H1 (cell line): ENCODE measurements around the gene PRKAG1. TPM values are rescaled to one million over a fixed set of nuclear protein-coding genes. Genes with fewer than 3 reads are reported as not detected.

ENCODE experiments used
- CTCF ChIA-PET: fragments of 300-600 bp; sonication (Branson Sonifier 250); formaldehyde crosslinking; loops from one replicate; lab custom pipeline; 2021; ENCODE audit not compliant: partially characterized antibody; lab: Charles Lee
- POLR2A ChIA-PET: fragments of 300-600 bp; sonication (Branson Sonifier 250); formaldehyde crosslinking; loops from one replicate; lab custom pipeline; 2021; ENCODE audit warnings: inconsistent platforms; ENCODE audit not compliant: partially characterized antibody; lab: Charles Lee
- DNase-seq, 2 experiments: peaks; one replicate each; pipeline versions ENCODE4 v3.0.0 to v3.0.0-alpha.2; 2010 to 2022; ENCODE audit warnings: low spot score in 2 of 2, low read depth in 1 of 2, mixed read lengths in 1 of 2
- FAIRE-seq: peaks from 2 replicates; lab custom pipeline; 2011; peaks lifted over from hg19 to GRCh38; lab: Jason Lieb, UNC
- H2AFZ ChIP-seq: 2 replicates; pipeline ENCODE4 v1.8.1; 2012; ENCODE audit warnings: low read length, inconsistent platforms
- H2AK5ac ChIP-seq: 2 replicates; pipeline ENCODE4 v1.6.1; 2013; ENCODE audit warnings: low read depth, low read length
- H2BK120ac ChIP-seq: replicated peaks from 2 replicates; pipeline ENCODE3; 2013; ENCODE audit warnings: low read depth, low read length, inconsistent platforms
- H2BK12ac ChIP-seq: 2 replicates; pipeline ENCODE4 v1.6.1; 2013; ENCODE audit warnings: low read depth, low read length
- H2BK15ac ChIP-seq: 2 replicates; pipeline ENCODE4 v1.6.1; 2013; ENCODE audit warnings: low read length
- H2BK20ac ChIP-seq: 2 replicates; pipeline ENCODE4 v1.6.1; 2013; ENCODE audit warnings: low read length
- H2BK5ac ChIP-seq: 2 replicates; pipeline ENCODE4 v1.6.1; 2013; ENCODE audit warnings: low read depth, low read length
- H3K14ac ChIP-seq: 2 replicates; pipeline ENCODE4 v1.6.1; 2013; ENCODE audit warnings: inconsistent platforms; ENCODE audit not compliant: insufficient read length
- H3K18ac ChIP-seq: 2 replicates; pipeline ENCODE4 v1.6.1; 2013; ENCODE audit warnings: low read length; ENCODE audit errors: extremely low read depth
- H3K23ac ChIP-seq: 2 replicates; pipeline ENCODE4 v1.6.1; 2013; ENCODE audit warnings: inconsistent platforms; ENCODE audit not compliant: insufficient read length
- H3K23me2 ChIP-seq: 2 replicates; pipeline ENCODE4 v1.6.1; 2013; ENCODE audit warnings: low read depth, low read length
- H3K27ac ChIP-seq: 2 replicates; pipeline ENCODE4 v1.6.1; 2011; ENCODE audit warnings: low read depth, low read length, inconsistent platforms
- H3K27me3 ChIP-seq, 4 experiments: replicated peaks in 1 of 4; 1 replicate in 1 of 4; 2 replicates in 3 of 4; pipeline versions ENCODE4 v1.6.1 to v1.8.1; 2011 to 2013; ENCODE audit warnings: low read length in 3 of 4, mild to moderate bottlenecking in 3 of 4, inconsistent platforms in 2 of 4, mixed read lengths in 2 of 4, moderate library complexity in 1 of 4; ENCODE audit not compliant: control insufficient read depth in 3 of 4, insufficient read depth in 3 of 4; ENCODE audit errors: extremely low read depth in 1 of 4
- H3K36me3 ChIP-seq, 4 experiments: 2 replicates each; pipeline versions ENCODE4 v1.6.1 to v1.8.1; 2011 to 2013; ENCODE audit warnings: mild to moderate bottlenecking in 4 of 4, low read length in 3 of 4, moderate library complexity in 2 of 4, control low read depth in 1 of 4, inconsistent platforms in 1 of 4; ENCODE audit not compliant: insufficient read depth in 4 of 4, control insufficient read depth in 2 of 4
- H3K4ac ChIP-seq: replicated peaks from 2 replicates; pipeline ENCODE3; 2013; ENCODE audit warnings: low read length, low read depth, mixed read lengths, inconsistent platforms; ENCODE audit not compliant: insufficient read length
- H3K4me1 ChIP-seq, 4 experiments: replicated peaks in 1 of 4; 1 replicate in 1 of 4; 2 replicates in 3 of 4; pipeline versions ENCODE4 v1.6.1 to v1.8.1; 2011 to 2013; ENCODE audit warnings: low read length in 3 of 4, inconsistent platforms in 2 of 4, mixed read lengths in 1 of 4; ENCODE audit not compliant: insufficient read depth in 4 of 4, control insufficient read depth in 3 of 4
- H3K4me2 ChIP-seq, 2 experiments: 2 replicates each; pipeline versions ENCODE4 v1.6.1 to v1.8.1; 2011 to 2013; ENCODE audit warnings: low read depth in 2 of 2, low read length in 2 of 2, control low read depth in 1 of 2, inconsistent platforms in 1 of 2, mild to moderate bottlenecking in 1 of 2; ENCODE audit not compliant: insufficient read depth in 1 of 2
- H3K4me3 ChIP-seq, 4 experiments: fragments of 200-600, 300-600 bp in 1 of 4; sonication (generic), shearing (Covaris generic), sonication (Bioruptor Twin) in 1 of 4; 2 replicates each; pipeline versions ENCODE4 v1.5.1 to v1.8.1; 2011 to 2016; ENCODE audit warnings: low read length in 4 of 4, low read depth in 3 of 4, control low read depth in 2 of 4, inconsistent platforms in 2 of 4, mild to moderate bottlenecking in 2 of 4, mixed read lengths in 1 of 4, moderate library complexity in 1 of 4; ENCODE audit not compliant: insufficient read depth in 2 of 4; ENCODE audit errors: extremely low read depth in 1 of 4
- H3K56ac ChIP-seq: replicated peaks from 2 replicates; pipeline ENCODE3; 2013; ENCODE audit warnings: low read depth, mild to moderate bottlenecking, mixed read lengths, low read length, inconsistent platforms; ENCODE audit not compliant: insufficient read length
- H3K79me1 ChIP-seq: 2 replicates; pipeline ENCODE4 v1.6.1; 2013; ENCODE audit warnings: low read depth, low read length, control low read depth
- H3K79me2 ChIP-seq, 2 experiments: 2 replicates each; pipeline versions ENCODE4 v1.6.1 to v1.8.1; 2012 to 2013; ENCODE audit warnings: low read length in 2 of 2, mild to moderate bottlenecking in 2 of 2, inconsistent platforms in 1 of 2; ENCODE audit not compliant: insufficient read depth in 2 of 2, control insufficient read depth in 1 of 2
- H3K9ac ChIP-seq, 4 experiments: replicated peaks in 1 of 4; 1 replicate in 1 of 4; 2 replicates in 3 of 4; pipeline versions ENCODE4 v1.6.1 to v1.8.1; 2011 to 2013; ENCODE audit warnings: low read depth in 3 of 4, low read length in 3 of 4, control low read depth in 2 of 4, mild to moderate bottlenecking in 2 of 4, moderate library complexity in 2 of 4, inconsistent platforms in 1 of 4; ENCODE audit errors: extremely low read depth in 1 of 4
- H3K9me3 ChIP-seq, 2 experiments: 2 replicates each; pipeline versions ENCODE4 v1.6.1 to v1.8.1; 2012 to 2013; ENCODE audit warnings: mild to moderate bottlenecking in 2 of 2, moderate library complexity in 2 of 2, control low read depth in 1 of 2, inconsistent platforms in 1 of 2, low read depth in 1 of 2, low read length in 1 of 2, mixed read lengths in 1 of 2; ENCODE audit not compliant: insufficient read depth in 2 of 2
- H4K20me1 ChIP-seq, 2 experiments: replicated peaks in 1 of 2; 2 replicates each; pipeline versions ENCODE3 to v1.8.1; 2011 to 2013; ENCODE audit warnings: inconsistent platforms in 2 of 2, low read length in 2 of 2, mild to moderate bottlenecking in 1 of 2; ENCODE audit not compliant: insufficient read depth in 2 of 2, control insufficient read depth in 1 of 2
- H4K5ac ChIP-seq: 2 replicates; pipeline ENCODE4 v1.6.1; 2013; ENCODE audit warnings: low read length, low read depth, mixed read lengths, inconsistent platforms; ENCODE audit not compliant: insufficient read length
- H4K8ac ChIP-seq: 2 replicates; pipeline ENCODE4 v1.8.0; 2013; ENCODE audit warnings: mild to moderate bottlenecking, moderate library complexity, low read length, inconsistent platforms; ENCODE audit not compliant: insufficient read depth; ENCODE audit errors: extremely low read depth
- H4K91ac ChIP-seq: replicated peaks from 2 replicates; pipeline ENCODE3; 2013; ENCODE audit warnings: low read length, mixed read lengths, inconsistent platforms; ENCODE audit not compliant: insufficient read length
- CTCF ChIP-seq, 3 experiments: IDR thresholded peaks; 1 replicate in 2 of 3; 2 replicates in 1 of 3; pipeline versions ENCODE4 v1.5.1 to v1.6.1; 2011; ENCODE audit warnings: low read length in 3 of 3, mild to moderate bottlenecking in 3 of 3, inconsistent platforms in 2 of 3, low read depth in 1 of 3, moderate library complexity in 1 of 3; ENCODE audit not compliant: insufficient read depth in 1 of 3; ENCODE audit errors: control extremely low read depth in 1 of 3
- SP2 ChIP-seq: IDR thresholded peaks from 2 replicates; pipeline ENCODE4 v1.6.1; 2012; ENCODE audit warnings: mild to moderate bottlenecking, low read length, inconsistent platforms
- TAF1 ChIP-seq: IDR thresholded peaks from 2 replicates; pipeline ENCODE4 v1.6.1; 2011; ENCODE audit warnings: mild to moderate bottlenecking, low read depth, low read length
- WGBS, 2 experiments: shearing (Covaris generic) in 1 of 2; methylation state at CpG; one replicate each; pipeline versions ENCODE4 v1.1.6 to v1.1.7; 2013 to 2015; ENCODE audit warnings: low lambda C conversion rate in 2 of 2, mixed read lengths in 2 of 2, inconsistent platforms in 1 of 2, low coverage in 1 of 2, missing lambda C conversion rate in 1 of 2; ENCODE audit not compliant: insufficient replicate concordance in 2 of 2, insufficient coverage in 1 of 2, insufficient read length in 1 of 2; ENCODE audit errors: extremely low coverage in 1 of 2, missing lambda C conversion rate in 1 of 2; 5-methylcytosine and 5-hydroxymethylcytosine counted together
- polyA plus RNA-seq, 7 experiments: library from polyadenylated mRNA; depleted of rRNA in 3 of 7; stranded (reverse) in 5 of 7; unstranded in 2 of 7; fragments of >200 nt in 5 of 7; fragments of 200-250 nt in 2 of 7; gene quantifications; 1 replicate in 5 of 7; 2 replicates in 1 of 7; 4 replicates in 1 of 7; pipeline versions ENCODE4 v1.2.1 to v1.2.3, GENCODE V29; 2011 to 2013; ENCODE audit warnings: missing spikeins in 2 of 7, mixed read lengths in 2 of 7
- total RNA-seq: library from RNA; stranded (reverse); fragmentation: NEBNext Ultra II Directional; extraction: Animal tissue kit (Norgen Biotek cat#: 25700); gene quantifications from 2 replicates; pipeline ENCODE4 v1.2.1, GENCODE V29; 2021

The PRKAG1 gene
- total and polyA plus RNA-seq, 2 of the 8 experiments (the other 6 are each of a cell fraction or from before 2014, with no cell fraction given), result 38.6 to 57.5 TPM

- Histone ChIP-seq H3K27ac (peak overlapping the region; percentile 85; the same call in 1 of the 2 replicates), H3K14ac (no peak overlapping the region), H3K27me3 (no peaks in the 10 kb centered on the region), H4K20me1 (peaks cover 0 to 3% of the 10 kb centered on the region in 2 experiments), H3K18ac (no peak overlapping the region), H2BK15ac (no peak overlapping the region), H3K9me3 (no peaks in the 10 kb centered on the region), H3K4me3 (peak overlapping the region; percentile 65 to 92 (median 80)), H3K56ac (no peak overlapping the region), H3K36me3 (peaks cover 0 to 14% (median 8%) of the 10 kb centered on the region in 4 experiments; a peak in 4 of 8 replicates), H2BK5ac (peak overlapping the region; percentile 68; the same call in 1 of the 2 replicates), H2BK120ac (no peak overlapping the region), H3K4me1 (peaks cover 0 to 6% (median 1%) of the 10 kb centered on the region in 4 experiments; a peak in 4 of 7 replicates), H4K8ac (no peak overlapping the region), H3K79me1 (no peaks in the 10 kb centered on the region; the same call in 1 of the 2 replicates), H2AK5ac (no peak overlapping the region), H4K91ac (no peak overlapping the region), H3K4ac (no peak overlapping the region), H3K23ac (no peak overlapping the region), H2BK12ac (no peak overlapping the region), H2BK20ac (no peak overlapping the region), H3K9ac (peak overlapping the region; percentile 56 to 86 (median 80); a peak in 6 of 7 replicates), H4K5ac (no peak overlapping the region), H3K23me2 (peaks cover 8% of the 10 kb centered on the region), H3K4me2 (peak overlapping the region; percentile 87 to 92), H3K79me2 (no peaks in the 10 kb centered on the region), H2AFZ (peak overlapping the region; percentile 64; the same call in 1 of the 2 replicates)
- TF ChIP-seq SP2 (no peak), CTCF (IDR thresholded peaks at IDR 0.05; ENCODE audit: control extremely low read depth in 1 of 3, insufficient read depth in 1 of 3, low read depth in 1 of 3, low read length in 3 of 3) (peak in 1 of 3 experiments; percentile 27; a peak in 1 of 4 replicates), TAF1 (no peak)
- 17% methylated on average over 8 of the region's 8 CpGs; no CpG with 5 or more reads in 1 of the 2 experiments for WGBS, 2 experiments
- ChIA-PET POLR2A (interaction anchor here (0.6 to 3.5 kb wide), 24 partner anchors 9 to 549 kb away, joined by 3 to 24 read pairs (median 3); partner anchors contain the start of genes DDN, FKBP11, RND1 and TROAP), CTCF (interaction anchor here (0.7 to 11.5 kb wide), 9 partner anchors 11 to 84 kb away, joined by 4 to 207 read pairs (median 5); partner anchors contain the start of gene DDN)
- no peak for FAIRE-seq
- no peak for DNase-seq
These were observed 700 bp downstream of the PRKAG1 start for GRCh38 chr12:49017891-49018260.
